Activated T-cell treated with anti-CD3 and anti-CD28 coated beads, Interleukin-2, amount 50 U/mL, for 24 hours (primary cell): ENCODE measurements around the gene HABP4.

Experiments
- DNase-seq: peaks from one replicate; pipeline ENCODE4 v3.0.0-alpha.2; 2020
- H3K27ac Mint-ChIP-seq: 2 replicates; pipeline ENCODE4 v1.8.0; 2020; ENCODE audit warnings: mild to moderate bottlenecking, mixed read lengths
- H3K27me3 Mint-ChIP-seq: 2 replicates; pipeline ENCODE4 v1.8.0; 2020; ENCODE audit warnings: mixed read lengths
- H3K36me3 Mint-ChIP-seq: 2 replicates; pipeline ENCODE4 v1.8.0; 2020; ENCODE audit warnings: low read depth, mixed read lengths
- H3K4me1 Mint-ChIP-seq: 2 replicates; pipeline ENCODE4 v1.8.0; 2020; ENCODE audit warnings: low read depth, mixed read lengths
- H3K4me3 Mint-ChIP-seq: 2 replicates; pipeline ENCODE4 v1.8.0; 2020; ENCODE audit warnings: mild to moderate bottlenecking, moderate library complexity, mixed read lengths
- H3K9me3 Mint-ChIP-seq: 2 replicates; pipeline ENCODE4 v1.8.0; 2020; ENCODE audit warnings: mixed read lengths

HABP4 gene

GRCh38 chr9:96532173-96532572 lies 82.2 kb downstream of the HABP4 start:
- DNase-seq, result no peak
- H3K9me3 Mint-ChIP-seq, result no peaks in the 10 kb centered on the region
- no peaks in the 10 kb centered on the region for H3K4me1 Mint-ChIP-seq
- no peaks in the 10 kb centered on the region for H3K36me3 Mint-ChIP-seq
- H3K27ac Mint-ChIP-seq, result no peak overlapping the region
- no peak overlapping the region for H3K4me3 Mint-ChIP-seq
- no peaks in the 10 kb centered on the region for H3K27me3 Mint-ChIP-seq

GRCh38 chr9:96540106-96540505 lies 90.1 kb downstream of the HABP4 start:
- H3K4me1 Mint-ChIP-seq, result no peaks in the 10 kb centered on the region
- no peak overlapping the region for H3K27ac Mint-ChIP-seq
- peaks cover 2% of the 10 kb centered on the region for H3K36me3 Mint-ChIP-seq
- H3K27me3 Mint-ChIP-seq, result no peaks in the 10 kb centered on the region
- no peak overlapping the region for H3K4me3 Mint-ChIP-seq
- no peak for DNase-seq
- no peaks in the 10 kb centered on the region for H3K9me3 Mint-ChIP-seq
